GDM1 (cell line): Measurements from ENCODE around the gene BBS1.
A peak's percentile ranks its signal among the peaks of the same experiment; 100 is the strongest.
"Not testable (repeated sequence)": the region's sequence is repeated elsewhere in the genome, so short reads cannot be mapped to it uniquely, and the experiment has no call there.

Experiments
- DNase-seq: peaks from one replicate; lab custom pipeline; 2025; lab: John Stamatoyannopoulos, UW

Gene BBS1

DNA sequence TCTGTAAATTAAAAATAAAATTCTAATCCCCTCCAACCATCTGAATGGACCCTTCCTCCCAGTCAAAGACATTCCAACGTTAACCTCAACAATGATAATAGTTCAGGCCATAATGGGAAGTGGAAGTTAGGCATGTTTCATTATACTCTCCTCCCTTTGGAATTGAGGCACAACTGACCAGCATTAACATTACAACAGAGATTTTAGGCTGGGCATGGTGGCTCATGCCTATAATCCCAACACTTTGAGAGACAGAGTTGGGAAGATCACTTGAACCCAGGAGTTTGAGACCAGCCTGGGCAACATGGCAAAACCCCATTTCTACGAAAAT, 60.4 kb downstream of the BBS1 start:
- no peak for DNase-seq

DNA sequence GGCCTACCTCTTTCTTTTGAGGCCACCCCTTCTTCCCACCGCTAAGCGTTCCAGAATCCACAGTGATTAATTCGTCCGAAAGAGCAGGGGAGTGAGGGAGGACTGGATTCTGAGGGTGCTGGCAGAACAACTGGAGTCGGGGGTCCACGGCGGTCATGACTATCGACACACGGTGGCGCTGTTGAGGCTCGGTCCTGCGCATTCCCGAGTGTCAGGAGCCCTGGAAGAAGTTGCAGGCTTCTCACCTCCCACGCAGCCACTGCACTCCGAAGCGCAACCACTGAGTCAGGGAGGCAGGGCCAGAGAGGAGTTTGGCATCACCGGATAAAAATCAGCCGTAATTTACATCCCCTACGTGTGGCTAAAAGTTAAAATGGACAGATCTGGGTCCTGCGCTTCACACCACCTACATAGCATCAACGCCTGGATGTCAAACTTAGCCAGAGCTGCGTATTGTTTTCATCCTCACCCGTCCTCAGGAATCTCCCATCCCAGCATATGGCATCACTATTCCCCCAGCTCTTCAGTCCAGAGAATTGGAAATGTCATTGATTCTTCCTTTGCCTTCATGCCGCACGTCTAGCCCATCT, 68.7 kb downstream of the BBS1 start:
- DNase-seq, result peak; percentile 39

DNA sequence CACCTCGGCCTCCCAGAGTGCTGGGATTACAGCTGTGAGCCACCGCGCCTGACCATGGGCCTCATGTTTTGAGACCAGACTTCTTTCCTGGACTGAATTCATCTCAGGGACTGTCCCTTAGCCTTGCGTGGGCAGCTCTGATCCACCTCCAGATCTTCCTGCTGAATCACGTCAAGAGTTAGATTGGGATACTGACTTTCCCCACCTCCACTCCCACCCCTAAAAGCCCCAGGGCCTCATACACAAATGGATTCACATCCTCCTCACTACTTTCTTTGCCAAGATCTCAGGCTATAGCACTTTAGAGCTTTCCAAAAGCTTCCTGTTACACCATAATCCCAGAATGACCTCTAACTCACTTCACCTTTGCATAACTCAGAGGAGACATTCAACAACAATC, 70.4 kb downstream of the BBS1 start:
- DNase-seq, result no peak

DNA sequence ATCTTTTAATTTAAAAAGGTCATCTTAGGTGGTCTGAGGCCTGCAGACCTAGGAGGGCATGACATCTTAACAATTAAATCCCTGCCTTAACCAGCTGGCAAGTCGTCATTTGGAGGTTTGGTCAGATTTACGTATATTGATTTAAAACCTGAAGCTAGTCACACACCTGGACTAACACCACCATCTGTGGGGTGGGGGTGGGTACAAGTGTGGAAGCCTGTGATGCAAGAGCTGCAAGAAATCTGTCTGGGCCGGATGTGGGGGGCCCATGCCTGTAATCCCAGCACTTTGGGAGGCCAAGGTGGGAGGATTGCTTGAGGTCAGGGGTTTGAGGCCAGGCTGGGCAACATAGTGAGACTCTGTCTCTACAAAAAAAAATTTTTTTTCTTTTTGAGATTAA, 70.8 kb downstream of the BBS1 start:
- DNase-seq, result no peak

DNA sequence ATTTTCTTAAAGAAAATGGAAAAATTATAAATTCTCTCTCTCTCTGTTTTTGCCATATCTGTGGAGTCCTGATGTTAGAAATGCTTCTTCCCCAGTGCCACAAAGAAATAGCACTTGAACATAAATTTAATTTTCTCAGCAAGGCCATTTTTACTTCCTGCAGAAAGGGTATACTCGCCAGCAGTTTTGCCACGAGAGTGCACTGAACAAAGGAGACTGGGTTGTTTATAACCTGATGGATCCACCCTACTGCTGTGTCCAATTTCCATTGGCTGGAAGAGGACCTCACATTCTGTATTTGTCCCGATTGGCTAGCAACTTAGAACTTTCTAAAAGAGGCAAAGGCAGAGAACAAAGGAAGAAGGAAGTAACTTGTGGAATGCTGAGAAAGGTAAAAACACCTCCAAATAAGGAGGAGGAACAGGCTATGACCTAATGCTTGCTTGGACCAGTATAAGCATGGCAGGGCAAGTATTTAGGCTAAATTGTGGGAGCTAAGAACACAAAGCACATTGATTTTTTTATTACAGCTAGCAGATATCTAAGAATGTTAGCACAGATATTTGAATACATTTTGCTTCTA, 72.2 kb downstream of the BBS1 start:
- not testable (repeated sequence) for DNase-seq
